Effector memory CD4-positive, alpha-beta T cell (primary cell): ENCODE measurements around the gene CDC25A.

ENCODE experiments used
- DNase-seq, 3 donors: peaks; one replicate each; pipeline ENCODE4 v3.0.0-alpha.2; 2020
- H3K27ac ChIP-seq: 2 replicates; pipeline ENCODE4 v1.7.0; 2013; ENCODE audit warnings: mild to moderate bottlenecking, low read length, moderate library complexity; ENCODE audit not compliant: insufficient read depth, poor library complexity, severe bottlenecking
- H3K27me3 ChIP-seq: replicated peaks from 2 replicates; pipeline ENCODE4 v1.7.0; 2013; ENCODE audit warnings: mild to moderate bottlenecking, low read length; ENCODE audit not compliant: insufficient read depth, control insufficient read depth, poor library complexity, severe bottlenecking
- H3K36me3 ChIP-seq: 2 replicates; pipeline ENCODE4 v1.7.0; 2013; ENCODE audit warnings: mild to moderate bottlenecking, low read length, moderate library complexity; ENCODE audit not compliant: control insufficient read depth, insufficient read depth
- H3K4me1 ChIP-seq: 2 replicates; pipeline ENCODE4 v1.7.0; 2013; ENCODE audit warnings: low read length, mild to moderate bottlenecking; ENCODE audit not compliant: control insufficient read depth, insufficient read depth, poor library complexity, severe bottlenecking
- H3K4me3 ChIP-seq: 2 replicates; pipeline ENCODE4 v1.7.0; 2013; ENCODE audit warnings: low read length, low read depth, mild to moderate bottlenecking; ENCODE audit not compliant: insufficient read depth, poor library complexity, severe bottlenecking
- H3K9me3 ChIP-seq: 2 replicates; pipeline ENCODE4 v1.7.0; 2013; ENCODE audit warnings: mild to moderate bottlenecking, low read length, moderate library complexity; ENCODE audit not compliant: control insufficient read depth
- total RNA-seq, 3 donors: gene quantifications; one replicate each; lab custom pipeline; 2026; lab: John Stamatoyannopoulos, UW

The CDC25A gene
- 0.70 to 1.6 (median 0.97) reads per million in 3 donors for total RNA-seq

- no peaks in the 10 kb centered on the region for H3K27me3 ChIP-seq
- DNase-seq, result peak; percentile 87 to 92 (median 90)
Observed at GRCh38 chr3:48188266-48189201, at the start of gene CDC25A. TSS of gene CDC25A (minus strand) at chr3:48188417. CDS start at chr3:48187947, 470 bp downstream.

GRCh38 chr3:48236531-48236930 is 48.3 kb upstream of the CDC25A start:
- Histone ChIP-seq H3K4me1 (no peaks in the 10 kb centered on the region), H3K27ac (no peak overlapping the region), H3K4me3 (no peak overlapping the region), H3K36me3 (no peaks in the 10 kb centered on the region), H3K9me3 (no peaks in the 10 kb centered on the region), H3K27me3 (no peaks in the 10 kb centered on the region)
- no peak for DNase-seq

More at GRCh38 chr3:48188266-48189201, at the start of gene CDC25A:
- peak within 1 kb of the TSS; percentile 79 for H3K4me3 ChIP-seq
- H3K36me3 ChIP-seq, result no peaks in the 10 kb centered on the region
- no peaks in the 10 kb centered on the region for H3K9me3 ChIP-seq
- H3K27ac ChIP-seq, result no peak within 1 kb of the TSS
- H3K4me1 ChIP-seq, result peaks cover 4% of the 10 kb centered on the region

- Histone ChIP-seq H3K4me1 (no peaks in the 10 kb centered on the region), H3K36me3 (no peaks in the 10 kb centered on the region), H3K27me3 (no peaks in the 10 kb centered on the region), H3K9me3 (no peaks in the 10 kb centered on the region), H3K27ac (no peak overlapping the region), H3K4me3 (no peak overlapping the region)
- no peak for DNase-seq
Observed at GRCh38 chr3:48233542-48233941, 45.3 kb upstream of the CDC25A start.

- Histone ChIP-seq H3K36me3 (no peaks in the 10 kb centered on the region), H3K4me3 (no peak overlapping the region), H3K4me1 (no peaks in the 10 kb centered on the region), H3K9me3 (no peaks in the 10 kb centered on the region), H3K27ac (no peak overlapping the region), H3K27me3 (no peaks in the 10 kb centered on the region)
- DNase-seq, result peak in 1 of 3 donors; percentile 11
Observed at GRCh38 chr3:48232734-48233133, 44.5 kb upstream of the CDC25A start.

- H3K27ac ChIP-seq, result no peak overlapping the region
- no peak for DNase-seq
- no peaks in the 10 kb centered on the region for H3K27me3 ChIP-seq
- H3K36me3 ChIP-seq, result no peaks in the 10 kb centered on the region
- no peaks in the 10 kb centered on the region for H3K9me3 ChIP-seq
- H3K4me1 ChIP-seq, result no peaks in the 10 kb centered on the region
- H3K4me3 ChIP-seq, result no peak overlapping the region
Observed at GRCh38 chr3:48232232-48232631, 44.0 kb upstream of the CDC25A start.

GRCh38 chr3:48226939-48227338 is 38.7 kb upstream of the CDC25A start:
- Histone ChIP-seq H3K9me3 (no peaks in the 10 kb centered on the region), H3K4me3 (no peak overlapping the region), H3K4me1 (no peaks in the 10 kb centered on the region), H3K27me3 (no peaks in the 10 kb centered on the region), H3K36me3 (no peaks in the 10 kb centered on the region), H3K27ac (no peak overlapping the region)
- DNase-seq, result no peak

- no peaks in the 10 kb centered on the region for H3K36me3 ChIP-seq
- H3K4me1 ChIP-seq, result no peaks in the 10 kb centered on the region
- H3K27ac ChIP-seq, result no peak overlapping the region
- H3K4me3 ChIP-seq, result no peak overlapping the region
- no peaks in the 10 kb centered on the region for H3K9me3 ChIP-seq
- no peak for DNase-seq
- H3K27me3 ChIP-seq, result no peaks in the 10 kb centered on the region
Observed at GRCh38 chr3:48225587-48225986, 37.4 kb upstream of the CDC25A start.

GRCh38 chr3:48222616-48223513 is 34.6 kb upstream of the CDC25A start, which contains the start of gene CAMP:
TSS of gene CAMP (plus strand) at chr3:48223495. CDS start at chr3:48223512, 17 bp downstream.
- no peaks in the 10 kb centered on the region for H3K9me3 ChIP-seq
- DNase-seq, result no peak
- H3K4me1 ChIP-seq, result no peaks in the 10 kb centered on the region
- H3K27me3 ChIP-seq, result no peaks in the 10 kb centered on the region
- no peak within 1 kb of the TSS for H3K27ac ChIP-seq
- H3K4me3 ChIP-seq, result no peak within 1 kb of the TSS
- H3K36me3 ChIP-seq, result no peaks in the 10 kb centered on the region

- no peak overlapping the region for H3K4me3 ChIP-seq
- no peaks in the 10 kb centered on the region for H3K27me3 ChIP-seq
- no peaks in the 10 kb centered on the region for H3K36me3 ChIP-seq
- H3K9me3 ChIP-seq, result no peaks in the 10 kb centered on the region
- H3K4me1 ChIP-seq, result no peaks in the 10 kb centered on the region
- DNase-seq, result no peak
- H3K27ac ChIP-seq, result no peak overlapping the region
Observed at GRCh38 chr3:48220746-48221145, 32.5 kb upstream of the CDC25A start.
